HuH-7.5 (cell line): ENCODE data around the gene MYO18B.

ENCODE experiments used
- DNase-seq: peaks from one replicate; pipeline ENCODE4 v3.0.0; 2011; ENCODE audit warnings: low spot score

Gene MYO18B

GRCh38 chr22:25750569-25751173 lies 8.7 kb downstream of the MYO18B start:
- no peak for DNase-seq

- DNase-seq: no peak
Observed at GRCh38 chr22:25751174-25751581, 9.2 kb downstream of the MYO18B start.

- no peak for DNase-seq
Observed at GRCh38 chr22:25752615-25753214, 10.7 kb downstream of the MYO18B start.

- DNase-seq: no peak
Observed at GRCh38 chr22:25753252-25753651, 11.3 kb downstream of the MYO18B start.

- DNase-seq: no peak
Observed at GRCh38 chr22:25754527-25755202, 12.7 kb downstream of the MYO18B start.

GRCh38 chr22:25757686-25758085 lies 15.7 kb downstream of the MYO18B start:
- DNase-seq: no peak

- DNase-seq: no peak
Observed at GRCh38 chr22:25758316-25758715, 16.3 kb downstream of the MYO18B start.

GRCh38 chr22:25759825-25760231 lies 17.8 kb downstream of the MYO18B start:
- DNase-seq: peak; percentile 35

GRCh38 chr22:25760294-25760693 lies 18.3 kb downstream of the MYO18B start:
- no peak for DNase-seq

GRCh38 chr22:25760848-25761595 lies 19.0 kb downstream of the MYO18B start:
- no peak for DNase-seq

GRCh38 chr22:25762147-25762546 lies 20.2 kb downstream of the MYO18B start:
- DNase-seq: peak; percentile 35

GRCh38 chr22:25763239-25763777 lies 21.3 kb downstream of the MYO18B start:
- no peak for DNase-seq

- no peak for DNase-seq
Observed at GRCh38 chr22:25764270-25765015, 22.5 kb downstream of the MYO18B start.

GRCh38 chr22:25765016-25765367 lies 23.0 kb downstream of the MYO18B start:
- DNase-seq: no peak

- no peak for DNase-seq
Observed at GRCh38 chr22:25765801-25766200, 23.8 kb downstream of the MYO18B start.

GRCh38 chr22:25766418-25766817 lies 24.4 kb downstream of the MYO18B start:
- no peak for DNase-seq

GRCh38 chr22:25770333-25770732 lies 28.3 kb downstream of the MYO18B start:
- no peak for DNase-seq

GRCh38 chr22:25772288-25772687 lies 30.3 kb downstream of the MYO18B start:
- no peak for DNase-seq

- DNase-seq: no peak
Observed at GRCh38 chr22:25774575-25775026, 32.6 kb downstream of the MYO18B start.

- no peak for DNase-seq
Observed at GRCh38 chr22:25775531-25775930, 33.5 kb downstream of the MYO18B start.

- no peak for DNase-seq
Observed at GRCh38 chr22:25777411-25777810, 35.4 kb downstream of the MYO18B start.

GRCh38 chr22:25777870-25778269 lies 35.9 kb downstream of the MYO18B start:
- DNase-seq: peak; percentile 55
